ELR (cell line): ENCODE measurements around the gene SCRN2.

ENCODE experiments used
- DNase-seq: peaks from one replicate; pipeline ENCODE4 v3.0.0-alpha.2; 2015; ENCODE audit warnings: low read depth

Gene SCRN2

GRCh38 chr17:47872019-47872650, 31.1 kb upstream of the SCRN2 start:
- DNase-seq, result no peak

GRCh38 chr17:47871048-47871447, 30.0 kb upstream of the SCRN2 start:
- DNase-seq, result no peak

- no peak for DNase-seq
These were observed 29.0 kb upstream of the SCRN2 start for GRCh38 chr17:47870056-47870455.

GRCh38 chr17:47869114-47869513, 28.0 kb upstream of the SCRN2 start:
- DNase-seq, result no peak

- DNase-seq, result no peak
These were observed 26.9 kb upstream of the SCRN2 start for GRCh38 chr17:47867813-47868533.

GRCh38 chr17:47866941-47867340, 25.9 kb upstream of the SCRN2 start:
- no peak for DNase-seq

- DNase-seq, result peak; percentile 69
These were observed 23.7 kb upstream of the SCRN2 start for GRCh38 chr17:47864791-47865216.

GRCh38 chr17:47862621-47863440, 21.8 kb upstream of the SCRN2 start:
- DNase-seq, result peak; percentile 93

GRCh38 chr17:47860386-47860785, 19.3 kb upstream of the SCRN2 start:
- DNase-seq, result no peak

- no peak for DNase-seq
These were observed 16.7 kb upstream of the SCRN2 start for GRCh38 chr17:47857551-47858455.

GRCh38 chr17:47856830-47857229, 15.8 kb upstream of the SCRN2 start:
- no peak for DNase-seq

- no peak for DNase-seq
These were observed 14.7 kb upstream of the SCRN2 start for GRCh38 chr17:47855737-47856136.

GRCh38 chr17:47853616-47854015, 12.5 kb upstream of the SCRN2 start:
- no peak for DNase-seq

GRCh38 chr17:47852113-47852949, 11.3 kb upstream of the SCRN2 start:
- DNase-seq, result no peak

- DNase-seq, result no peak
These were observed 10.7 kb upstream of the SCRN2 start for GRCh38 chr17:47851764-47852112.

GRCh38 chr17:47850692-47851573, 9.9 kb upstream of the SCRN2 start, which contains the start of gene SP6:
Gene SP6, minus strand, starts transcription at chr17:47851163. Its CDS starts 2,734 bp downstream, at chr17:47848429.
- DNase-seq, result peak; percentile 90

GRCh38 chr17:47850373-47850691, 9.3 kb upstream of the SCRN2 start:
- DNase-seq, result no peak

GRCh38 chr17:47848198-47848513, 7.1 kb upstream of the SCRN2 start:
- DNase-seq, result no peak

GRCh38 chr17:47847341-47848197, 6.5 kb upstream of the SCRN2 start:
- DNase-seq, result peak; percentile 28
